A549 treated with CORT108297 at 1 μM for 4 hours (cell line): ENCODE data around the gene RHOT1. TPM values are rescaled to one million over a fixed set of nuclear protein-coding genes. Genes with fewer than 3 reads are reported as not detected.

ENCODE experiments used
- total RNA-seq: library from RNA; stranded (reverse); fragments of 200-300 nt; extraction: Qiagen RNA extraction; gene quantifications from 5 replicates; pipeline ENCODE4 v1.2.3, GENCODE V29; 2022

RHOT1 gene
- total RNA-seq = 19.6 to 27.5 TPM (median 26.1 TPM) in 5 replicates

DNA sequence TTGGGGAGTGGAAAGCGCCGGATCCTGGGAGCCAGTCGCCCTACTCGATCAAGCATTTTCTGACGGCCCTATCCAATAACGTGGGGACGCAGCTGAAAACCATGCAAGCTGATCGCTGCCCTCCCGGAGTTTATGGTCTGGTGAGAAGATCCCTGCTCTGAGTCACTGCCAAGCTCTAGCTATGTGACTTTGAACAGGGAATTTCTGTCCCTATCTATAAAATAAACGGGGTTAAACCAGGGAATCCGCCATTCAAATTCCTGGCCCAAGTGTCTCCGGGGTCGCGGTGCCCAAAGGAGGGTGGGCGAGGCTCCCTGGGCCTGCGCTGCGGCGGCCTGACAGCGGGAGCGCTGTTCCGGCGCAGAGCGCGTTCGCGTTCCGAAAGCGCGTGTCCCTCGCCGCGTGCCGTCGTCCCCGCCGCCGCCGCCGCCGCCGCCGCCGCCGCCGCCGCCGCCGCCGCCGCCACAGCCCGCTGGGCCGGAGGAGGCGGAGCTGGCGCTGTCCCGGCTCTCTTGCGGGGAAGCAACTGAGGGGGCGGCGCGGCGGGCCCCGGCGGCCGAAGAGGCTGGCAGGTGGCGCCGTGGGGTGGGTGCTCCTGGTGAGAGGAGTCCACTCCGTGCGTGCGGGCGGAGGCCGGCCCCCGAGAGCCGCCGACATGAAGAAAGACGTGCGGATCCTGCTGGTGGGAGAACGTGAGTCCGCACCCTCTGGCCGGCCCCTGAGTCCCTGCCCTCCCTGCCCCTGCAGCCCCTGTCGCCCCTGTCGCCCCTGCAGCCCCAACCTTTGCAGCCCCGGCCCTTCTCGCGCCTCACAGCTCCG lies at the start of gene RHOT1:
Gene RHOT1 (plus strand): TSS at position 465 of the 819 bp plus-strand sequence. CDS start 191 bp downstream, at position 656.

DNA sequence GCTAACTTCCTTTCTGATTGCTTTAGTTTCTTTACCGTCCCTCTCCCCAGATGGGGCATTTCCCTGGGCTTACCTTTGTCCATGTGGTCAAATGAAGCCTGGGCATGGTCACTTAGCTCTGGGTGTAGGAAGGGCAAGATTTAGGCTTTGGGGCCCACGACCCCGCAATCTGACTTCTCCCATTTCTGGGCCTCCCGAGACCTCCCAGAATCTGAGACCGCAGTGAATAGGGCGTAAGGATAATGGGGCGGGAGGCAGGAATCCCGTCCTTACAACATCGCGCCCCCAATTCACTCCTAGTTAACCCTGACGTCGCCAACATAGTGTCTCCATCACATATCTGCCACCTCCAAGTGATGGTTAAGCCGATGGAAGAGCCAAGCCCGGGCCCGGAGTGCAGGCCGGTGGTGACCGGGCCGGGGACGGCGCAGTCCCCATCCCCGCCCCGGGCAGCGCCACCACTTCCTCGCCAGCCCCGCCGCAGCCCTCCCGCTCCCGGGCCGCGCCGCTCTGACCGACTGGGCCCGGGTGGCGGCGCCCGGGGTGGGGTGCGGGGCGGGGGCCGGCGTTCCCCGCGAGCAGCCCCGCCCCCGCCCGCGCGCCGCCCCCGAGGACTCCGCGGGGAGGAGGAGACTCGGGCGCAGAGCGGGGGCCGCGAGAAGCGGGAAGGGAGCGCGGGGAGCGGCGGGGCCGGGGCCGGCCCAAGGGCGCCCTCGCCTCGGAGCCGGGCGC lies 123.1 kb downstream of the RHOT1 start, which contains the start of gene RHBDL3:
Gene RHBDL3 (plus strand): TSS at position 641 of the 732 bp plus-strand sequence. CDS start 358 bp downstream, outside the sequence.

Other genes starting within 250 kb of the RHOT1 start
- 54.0 to 95.0 TPM (median 78.2 TPM) in 5 replicates for gene UTP6, start 240.8 kb upstream of the RHOT1 start, total RNA-seq
- 22.6 to 32.2 TPM (median 26.6 TPM) in 5 replicates for gene SUZ12, start 205.5 kb upstream of the RHOT1 start, total RNA-seq
- 10.4 to 11.1 TPM (median 10.8 TPM) in 5 replicates for gene LRRC37B, start 135.1 kb upstream of the RHOT1 start, total RNA-seq
- gene RHBDL3, start 123.3 kb downstream of the RHOT1 start, total RNA-seq = 2.5 to 6.0 TPM (median 4.4 TPM) in 5 replicates
- gene C17orf75, start 199.7 kb downstream of the RHOT1 start, total RNA-seq = 25.7 to 28.8 TPM (median 28.1 TPM) in 5 replicates
- gene ZNF207, start 207.7 kb downstream of the RHOT1 start, total RNA-seq = 233 to 261 TPM (median 242 TPM) in 5 replicates